OCI-LY7 (cell line): Measurements from ENCODE around the gene PEPD. TPM values are rescaled to one million over a fixed set of nuclear protein-coding genes. Genes with fewer than 3 reads are reported as not detected.

Source experiments
- BruUV-seq: library from RNA; stranded (reverse); fragments of 400-500 nt; replicated peaks from 2 replicates; lab custom pipeline; 2021; lab: Mats Ljungman, UMichigan
- CTCF ChIA-PET: fragments of 300-600 bp; sonication (Branson Sonifier 250); formaldehyde crosslinking; loops from one replicate; lab custom pipeline; 2022; ENCODE audit warnings: antibody characterized with exemption; ENCODE audit not compliant: unreplicated experiment; lab: Charles Lee
- POLR2A ChIA-PET: fragments of 300-600 bp; sonication (Branson Sonifier 250); formaldehyde crosslinking; loops from one replicate; lab custom pipeline; 2022; ENCODE audit warnings: antibody characterized with exemption; lab: Charles Lee
- DNase-seq: peaks from one replicate; pipeline ENCODE4 v3.0.0-alpha.2; 2015; ENCODE audit warnings: low spot score
- H2AFZ ChIP-seq: fragments of 200-600 bp; sonication (generic), shearing (Covaris generic); 2 replicates; pipeline ENCODE4 v1.6.1; 2014; ENCODE audit warnings: mild to moderate bottlenecking, antibody characterized with exemption, low read length, moderate library complexity
- H3K27ac ChIP-seq: fragments of 200-600 bp; sonication (generic); 2 replicates; pipeline ENCODE4 v1.5.1; 2014; ENCODE audit warnings: mixed run types, low read depth, mild to moderate bottlenecking, moderate library complexity, low read length, inconsistent platforms; ENCODE audit not compliant: poor library complexity, severe bottlenecking
- H3K36me3 ChIP-seq: fragments of 200-600 bp; sonication (generic); 2 replicates; pipeline ENCODE4 v1.6.1; 2014; ENCODE audit warnings: mild to moderate bottlenecking, antibody characterized with exemption, low read length, moderate library complexity, mixed read lengths; ENCODE audit not compliant: insufficient read depth
- H3K4me1 ChIP-seq: fragments of 200-600 bp; sonication (generic); 2 replicates; pipeline ENCODE4 v1.5.1; 2014; ENCODE audit warnings: mild to moderate bottlenecking, low read length; ENCODE audit not compliant: insufficient read depth, poor library complexity, severe bottlenecking
- H3K4me2 ChIP-seq: fragments of 200-600 bp; sonication (generic); 2 replicates; pipeline ENCODE4 v1.6.1; 2014; ENCODE audit warnings: mild to moderate bottlenecking, low read length
- H3K4me3 ChIP-seq: fragments of 200-600 bp; sonication (generic); 2 replicates; pipeline ENCODE4 v1.5.1; 2014; ENCODE audit warnings: mild to moderate bottlenecking, low read depth, low read length; ENCODE audit not compliant: poor library complexity, severe bottlenecking
- H3K79me2 ChIP-seq: fragments of 200-600 bp; sonication (generic); 2 replicates; pipeline ENCODE4 v1.6.1; 2016; ENCODE audit warnings: low read depth, mild to moderate bottlenecking, low read length, moderate library complexity, mixed read lengths; ENCODE audit not compliant: insufficient read depth
- H3K9me2 ChIP-seq: fragments of 200-600 bp; sonication (generic); 2 replicates; pipeline ENCODE4 v1.6.1; 2016; ENCODE audit warnings: mild to moderate bottlenecking, low read length, mixed read lengths; ENCODE audit not compliant: insufficient read depth
- H3K9me3 ChIP-seq: fragments of 200-600 bp; sonication (generic); 2 replicates; pipeline ENCODE4 v1.6.1; 2014; ENCODE audit warnings: mild to moderate bottlenecking, mixed run types, low read length, mixed read lengths
- H4K20me1 ChIP-seq: fragments of 200-600 bp; sonication (generic); 2 replicates; pipeline ENCODE4 v1.6.1; 2014; ENCODE audit warnings: mild to moderate bottlenecking, antibody characterized with exemption, low read length, moderate library complexity, mixed read lengths; ENCODE audit not compliant: insufficient read depth
- EZH2phosphoT487 ChIP-seq: fragments of 200-600 bp; sonication (generic); IDR thresholded peaks from 2 replicates; pipeline ENCODE4 v1.6.1; 2018; ENCODE audit warnings: low read depth, borderline replicate concordance, mild to moderate bottlenecking, mixed run types, antibody characterized with exemption, low read length, moderate library complexity, mixed read lengths
- intact Hi-C: fragments of 100-400 bp; cut with micrococcal nuclease; formaldehyde crosslinking; loops from one replicate; pipeline ENCODE4 v1.10.0; 2022; ENCODE audit not compliant: unreplicated experiment
- total RNA-seq, 2 experiments: library from RNA; depleted of rRNA in 1 of 2; stranded (reverse); fragments of >200 nt in 1 of 2; shearing (Covaris generic) in 1 of 2; gene quantifications; 2 replicates each; pipeline ENCODE4 v1.2.3, GENCODE V29; 2014 to 2022
- TF ChIP-seq, protein P1 (sequence below): fragments of 200-600 bp; sonication (generic); conservative IDR thresholded peaks from 2 replicates; pipeline ENCODE4 v1.5.1; 2014; ENCODE audit warnings: mild to moderate bottlenecking, antibody characterized with exemption, low read length, moderate library complexity, mixed read lengths

PEPD gene
- total RNA-seq, 2 experiments from 2014 or later: 24.4 to 29.7 TPM

GRCh38 chr19:33505823-33506222 is 15.8 kb downstream of the PEPD start:
- CTCF ChIA-PET: no interaction called here
- no peak for DNase-seq
- H3K4me1 ChIP-seq: no peaks in the 10 kb centered on the region
- no peak overlapping the region for H3K27ac ChIP-seq
- no peak overlapping the region for H2AFZ ChIP-seq
- intact Hi-C loops: no loop called here
- H3K4me3 ChIP-seq: no peak overlapping the region
- H3K36me3 ChIP-seq: no peaks in the 10 kb centered on the region
- no peaks in the 10 kb centered on the region for H3K9me2 ChIP-seq
- no peak overlapping the region for H3K4me2 ChIP-seq
- no peaks in the 10 kb centered on the region for H3K79me2 ChIP-seq
- POLR2A ChIA-PET: no interaction called here
- no peaks in the 10 kb centered on the region for H3K9me3 ChIP-seq
- no TSS peak for BruUV-seq
- TF ChIP-seq, protein P1, sequence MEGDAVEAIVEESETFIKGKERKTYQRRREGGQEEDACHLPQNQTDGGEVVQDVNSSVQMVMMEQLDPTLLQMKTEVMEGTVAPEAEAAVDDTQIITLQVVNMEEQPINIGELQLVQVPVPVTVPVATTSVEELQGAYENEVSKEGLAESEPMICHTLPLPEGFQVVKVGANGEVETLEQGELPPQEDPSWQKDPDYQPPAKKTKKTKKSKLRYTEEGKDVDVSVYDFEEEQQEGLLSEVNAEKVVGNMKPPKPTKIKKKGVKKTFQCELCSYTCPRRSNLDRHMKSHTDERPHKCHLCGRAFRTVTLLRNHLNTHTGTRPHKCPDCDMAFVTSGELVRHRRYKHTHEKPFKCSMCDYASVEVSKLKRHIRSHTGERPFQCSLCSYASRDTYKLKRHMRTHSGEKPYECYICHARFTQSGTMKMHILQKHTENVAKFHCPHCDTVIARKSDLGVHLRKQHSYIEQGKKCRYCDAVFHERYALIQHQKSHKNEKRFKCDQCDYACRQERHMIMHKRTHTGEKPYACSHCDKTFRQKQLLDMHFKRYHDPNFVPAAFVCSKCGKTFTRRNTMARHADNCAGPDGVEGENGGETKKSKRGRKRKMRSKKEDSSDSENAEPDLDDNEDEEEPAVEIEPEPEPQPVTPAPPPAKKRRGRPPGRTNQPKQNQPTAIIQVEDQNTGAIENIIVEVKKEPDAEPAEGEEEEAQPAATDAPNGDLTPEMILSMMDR: no peak
- TF ChIP-seq EZH2phosphoT487: no peak
- no peaks in the 10 kb centered on the region for H4K20me1 ChIP-seq

GRCh38 chr19:33505148-33505547 is 16.4 kb downstream of the PEPD start:
- no peak overlapping the region for H3K27ac ChIP-seq
- no peak overlapping the region for H2AFZ ChIP-seq
- no peaks in the 10 kb centered on the region for H3K9me2 ChIP-seq
- H3K36me3 ChIP-seq: no peaks in the 10 kb centered on the region
- TF ChIP-seq, protein P1: no peak
- no peak for TF ChIP-seq EZH2phosphoT487
- DNase-seq: no peak
- H4K20me1 ChIP-seq: no peaks in the 10 kb centered on the region
- no peak overlapping the region for H3K4me2 ChIP-seq
- ChIA-PET POLR2A (no interaction called here), CTCF (no interaction called here)
- BruUV-seq: no TSS peak
- intact Hi-C loops: no loop called here
- no peak overlapping the region for H3K4me3 ChIP-seq
- H3K79me2 ChIP-seq: no peaks in the 10 kb centered on the region
- H3K9me3 ChIP-seq: no peaks in the 10 kb centered on the region
- H3K4me1 ChIP-seq: no peaks in the 10 kb centered on the region

DNA sequence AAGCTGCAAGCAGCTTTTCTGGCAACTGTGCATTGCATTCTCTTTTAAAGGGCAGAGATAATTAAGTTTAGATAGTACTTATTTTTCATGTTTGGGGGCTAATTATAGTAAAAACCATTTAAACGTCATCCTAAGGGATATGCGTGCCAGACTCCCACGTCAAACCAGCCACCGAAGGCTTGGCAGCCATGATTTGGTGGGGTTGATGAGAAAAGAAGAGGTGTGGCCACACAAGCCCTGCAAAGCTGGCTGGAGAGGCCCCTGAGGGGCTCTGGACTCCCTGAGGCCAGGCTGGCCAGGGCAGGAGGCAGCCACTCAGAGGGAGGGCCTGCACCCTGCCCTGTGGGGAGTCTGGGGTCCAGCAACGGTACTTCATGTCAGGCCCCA is 17.5 kb downstream of the PEPD start:
- no peaks in the 10 kb centered on the region for H3K36me3 ChIP-seq
- DNase-seq: no peak
- TF ChIP-seq, protein P1: no peak
- TF ChIP-seq EZH2phosphoT487: no peak
- H3K9me3 ChIP-seq: no peaks in the 10 kb centered on the region
- no peak overlapping the region for H3K4me2 ChIP-seq
- POLR2A ChIA-PET: no interaction called here
- H3K9me2 ChIP-seq: no peaks in the 10 kb centered on the region
- H3K27ac ChIP-seq: no peak overlapping the region
- CTCF ChIA-PET: no interaction called here
- no peak overlapping the region for H2AFZ ChIP-seq
- no peaks in the 10 kb centered on the region for H4K20me1 ChIP-seq
- BruUV-seq: no TSS peak
- no peaks in the 10 kb centered on the region for H3K79me2 ChIP-seq
- no peak overlapping the region for H3K4me3 ChIP-seq
- intact Hi-C loops: no loop called here
- no peaks in the 10 kb centered on the region for H3K4me1 ChIP-seq
